NCI-H2171 treated with DMSO at 0.1 percent for 48 hours (cell line): ENCODE measurements around the gene ALS2CL.
"Not testable (repeated sequence)": the region's sequence is repeated elsewhere in the genome, so short reads cannot be mapped to it uniquely, and the experiment has no call there.

Experiments used
- DNase-seq: peaks from one replicate; lab custom pipeline; 2025; lab: John Stamatoyannopoulos, UW

ALS2CL gene

GRCh38 chr3:46693038-46693891, at the start of gene ALS2CL:
ALS2CL (minus strand) TSS chr3:46693679; CDS start chr3:46689440, 4,239 bp downstream.
- peak; percentile 8 for DNase-seq

GRCh38 chr3:46742992-46743585, 49.6 kb upstream of the ALS2CL start:
- no peak for DNase-seq

GRCh38 chr3:46739565-46739964, 46.1 kb upstream of the ALS2CL start:
- not testable (repeated sequence) for DNase-seq

GRCh38 chr3:46737329-46737731, 43.9 kb upstream of the ALS2CL start:
- no peak for DNase-seq

- no peak for DNase-seq
These were observed 42.8 kb upstream of the ALS2CL start for GRCh38 chr3:46736006-46736872.

- DNase-seq = no peak
These were observed 41.3 kb upstream of the ALS2CL start for GRCh38 chr3:46734773-46735172.

GRCh38 chr3:46733026-46733800, 39.7 kb upstream of the ALS2CL start:
- DNase-seq = no peak

- no peak for DNase-seq
These were observed 38.3 kb upstream of the ALS2CL start for GRCh38 chr3:46731795-46732194.

GRCh38 chr3:46730819-46731218, 37.3 kb upstream of the ALS2CL start:
- DNase-seq = no peak

- no peak for DNase-seq
These were observed 35.6 kb upstream of the ALS2CL start for GRCh38 chr3:46729038-46729437.

GRCh38 chr3:46725621-46726314, 32.3 kb upstream of the ALS2CL start:
- DNase-seq = no peak

GRCh38 chr3:46724424-46724823, 30.9 kb upstream of the ALS2CL start:
- DNase-seq = no peak

GRCh38 chr3:46722443-46722842, 29.0 kb upstream of the ALS2CL start:
- DNase-seq = no peak

GRCh38 chr3:46721009-46721408, 27.5 kb upstream of the ALS2CL start:
- no peak for DNase-seq

- DNase-seq = no peak
These were observed 26.3 kb upstream of the ALS2CL start for GRCh38 chr3:46719735-46720271.

- DNase-seq = no peak
These were observed 25.6 kb upstream of the ALS2CL start for GRCh38 chr3:46719044-46719565.

GRCh38 chr3:46717447-46718231, 24.2 kb upstream of the ALS2CL start, which contains the start of gene PRSS50:
PRSS50 (minus strand) TSS chr3:46717869; CDS start chr3:46717824, 45 bp downstream.
- no peak for DNase-seq

- DNase-seq = no peak
These were observed 23.3 kb upstream of the ALS2CL start for GRCh38 chr3:46716461-46717441.
